ENCODE measurements around the gene NME7.

Gene NME7

GRCh38 chr1:169109561-169110134 is 257.9 kb downstream of the NME7 start:
- in situ Hi-C loops (cut with HindIII; ENCODE audit: low pct_ligation_motif_present, low sequenced_read_pairs), result no loop called here
- DNase-seq, result peak; percentile 96
- no peak for TF ChIP-seq CTCF (IDR thresholded peaks at IDR 0.05; ENCODE audit: low read depth, low read length, missing control alignments)
- H3K4me3 ChIP-seq (ENCODE audit: low read depth, low read length), result peak overlapping the region; percentile 26
- H3K27me3 ChIP-seq (replicated peaks), result no peaks in the 10 kb centered on the region
- no peaks in the 10 kb centered on the region for H3K36me3 ChIP-seq (replicated peaks)
- peak overlapping the region; percentile 75 for H3K27ac ChIP-seq

- H3K27me3 ChIP-seq (replicated peaks), result no peaks in the 10 kb centered on the region
- DNase-seq, result peak; percentile 55
- in situ Hi-C loops (cut with HindIII; ENCODE audit: low pct_ligation_motif_present, low sequenced_read_pairs), result no loop called here
- H3K36me3 ChIP-seq (replicated peaks), result no peaks in the 10 kb centered on the region
- H3K4me3 ChIP-seq (ENCODE audit: low read depth, low read length), result no peak overlapping the region
- TF ChIP-seq CTCF (IDR thresholded peaks at IDR 0.05; ENCODE audit: low read depth, low read length, missing control alignments), result peak; percentile 55
- peak overlapping the region; percentile 75 for H3K27ac ChIP-seq
Observed at GRCh38 chr1:169108863-169109560, 258.6 kb downstream of the NME7 start.

- Histone ChIP-seq H3K27ac (peak overlapping the region; percentile 73), H3K27me3 (replicated peaks) (no peaks in the 10 kb centered on the region), H3K4me3 (ENCODE audit: low read depth, low read length) (peak overlapping the region; percentile 72), H3K36me3 (replicated peaks) (no peaks in the 10 kb centered on the region)
- DNase-seq, result no peak
- TF ChIP-seq CTCF (IDR thresholded peaks at IDR 0.05; ENCODE audit: low read depth, low read length, missing control alignments), result no peak
- in situ Hi-C loops (cut with HindIII; ENCODE audit: low pct_ligation_motif_present, low sequenced_read_pairs), result no loop called here
Observed at GRCh38 chr1:169108223-169108622, 259.4 kb downstream of the NME7 start.

- in situ Hi-C loops (cut with HindIII; ENCODE audit: low pct_ligation_motif_present, low sequenced_read_pairs), result no loop called here
- no peaks in the 10 kb centered on the region for H3K27me3 ChIP-seq (replicated peaks)
- TF ChIP-seq CTCF (IDR thresholded peaks at IDR 0.05; ENCODE audit: low read depth, low read length, missing control alignments), result no peak
- H3K27ac ChIP-seq, result peak overlapping the region; percentile 73
- peak overlapping the region; percentile 72 for H3K4me3 ChIP-seq (ENCODE audit: low read depth, low read length)
- H3K36me3 ChIP-seq (replicated peaks), result no peaks in the 10 kb centered on the region
- peak; percentile 60 for DNase-seq
Observed at GRCh38 chr1:169107603-169108208, 259.9 kb downstream of the NME7 start.

GRCh38 chr1:169106921-169107602 is 260.5 kb downstream of the NME7 start:
- no peak for TF ChIP-seq CTCF (IDR thresholded peaks at IDR 0.05; ENCODE audit: low read depth, low read length, missing control alignments)
- Histone ChIP-seq H3K36me3 (replicated peaks) (no peaks in the 10 kb centered on the region), H3K27ac (peak overlapping the region; percentile 73), H3K4me3 (ENCODE audit: low read depth, low read length) (peak overlapping the region; percentile 72), H3K27me3 (replicated peaks) (no peaks in the 10 kb centered on the region)
- no peak for DNase-seq
- in situ Hi-C loops (cut with HindIII; ENCODE audit: low pct_ligation_motif_present, low sequenced_read_pairs), result no loop called here

Measured in brain microvascular endothelial cell (primary cell).